OCI-LY3 (cell line): ENCODE data around the gene ANKRD31.
"Not testable (repeated sequence)": the region's sequence is repeated elsewhere in the genome, so short reads cannot be mapped to it uniquely, and the experiment has no call there.

ENCODE experiments used
- H2AFZ ChIP-seq: fragments of 200-600, 300-600 bp; shearing (Covaris generic); 2 replicates; pipeline ENCODE4 v1.6.0; 2014; ENCODE audit warnings: antibody characterized with exemption, low read depth, low read length
- H3K27ac ChIP-seq: fragments of 200-600, 300-600 bp; sonication (generic); 2 replicates; pipeline ENCODE4 v1.5.1; 2014; ENCODE audit warnings: mild to moderate bottlenecking, low read length, moderate library complexity, mixed read lengths
- H3K27me3 ChIP-seq: fragments of 200-600, 300-600 bp; sonication (generic); 2 replicates; pipeline ENCODE4 v1.6.1; 2014; ENCODE audit warnings: low read depth, low read length, mixed read lengths
- H3K36me3 ChIP-seq: fragments of 200-600, 300-600 bp; sonication (generic); replicated peaks from 2 replicates; pipeline ENCODE3; 2014; ENCODE audit warnings: low read depth, low read length, mixed read lengths
- H3K4me1 ChIP-seq: fragments of 300-600, 200-600 bp; sonication (generic); 2 replicates; pipeline ENCODE4 v1.6.1; 2014; ENCODE audit warnings: low read length, mixed read lengths
- H3K4me2 ChIP-seq: fragments of 200-600, 300-600 bp; sonication (generic); 2 replicates; pipeline ENCODE4 v1.6.1; 2014; ENCODE audit warnings: low read length, mixed read lengths
- H3K4me3 ChIP-seq: fragments of 300-600, 200-600 bp; sonication (generic); 2 replicates; pipeline ENCODE4 v1.5.1; 2014; ENCODE audit warnings: antibody characterized with exemption, mild to moderate bottlenecking, low read length, moderate library complexity
- H3K79me2 ChIP-seq: fragments of 300-600, 200-600 bp; shearing (Covaris generic); 2 replicates; pipeline ENCODE4 v1.6.1; 2014; ENCODE audit warnings: mild to moderate bottlenecking, low read length, mixed read lengths
- H3K9ac ChIP-seq: fragments of 300-600, 200-600 bp; shearing (Covaris generic); 2 replicates; pipeline ENCODE4 v1.6.0; 2014; ENCODE audit warnings: mild to moderate bottlenecking, low read length, moderate library complexity
- H3K9me3 ChIP-seq: fragments of 200-600, 300-600 bp; shearing (Covaris generic); 2 replicates; pipeline ENCODE4 v1.6.1; 2014; ENCODE audit warnings: low read length, mixed read lengths; ENCODE audit not compliant: insufficient read depth
- H4K20me1 ChIP-seq: fragments of 200-600, 300-600 bp; sonication (generic); 2 replicates; pipeline ENCODE4 v1.6.1; 2016; ENCODE audit warnings: low read length, mixed read lengths; ENCODE audit not compliant: insufficient read depth
- CTCF ChIP-seq: fragments of 200-600, 300-600 bp; sonication (generic); IDR thresholded peaks from 2 replicates; pipeline ENCODE4 v1.5.1; 2014; ENCODE audit warnings: antibody characterized with exemption, low read length, low read depth
- EZH2phosphoT487 ChIP-seq: fragments of 200-600 bp; shearing (Covaris generic); IDR thresholded peaks from 2 replicates; pipeline ENCODE4 v1.6.1; 2018; ENCODE audit warnings: antibody characterized with exemption, mixed run types, low read depth

ANKRD31 gene

GRCh38 chr5:75169516-75169915 lies 67.2 kb downstream of the ANKRD31 start:
- Histone ChIP-seq H3K27ac (no peak overlapping the region), H3K9me3 (no peaks in the 10 kb centered on the region), H3K4me2 (no peak overlapping the region), H4K20me1 (no peaks in the 10 kb centered on the region), H3K36me3 (no peaks in the 10 kb centered on the region), H2AFZ (no peak overlapping the region), H3K9ac (no peak overlapping the region), H3K4me1 (no peaks in the 10 kb centered on the region), H3K4me3 (no peak overlapping the region), H3K79me2 (no peaks in the 10 kb centered on the region), H3K27me3 (no peaks in the 10 kb centered on the region)
- TF ChIP-seq CTCF, result no peak
- no peak for TF ChIP-seq EZH2phosphoT487

- no peak overlapping the region for H3K27ac ChIP-seq
- no peaks in the 10 kb centered on the region for H3K4me1 ChIP-seq
- TF ChIP-seq EZH2phosphoT487, result no peak
- TF ChIP-seq CTCF, result no peak
Observed at GRCh38 chr5:75168026-75168735, 68.5 kb downstream of the ANKRD31 start.

GRCh38 chr5:75167345-75167744 lies 69.3 kb downstream of the ANKRD31 start:
- Histone ChIP-seq H3K27me3 (no peaks in the 10 kb centered on the region), H3K9me3 (no peaks in the 10 kb centered on the region), H3K4me2 (no peak overlapping the region), H3K4me3 (no peak overlapping the region), H3K9ac (no peak overlapping the region), H3K4me1 (no peaks in the 10 kb centered on the region), H3K79me2 (no peaks in the 10 kb centered on the region), H2AFZ (no peak overlapping the region), H3K27ac (no peak overlapping the region), H3K36me3 (no peaks in the 10 kb centered on the region), H4K20me1 (no peaks in the 10 kb centered on the region)
- no peak for TF ChIP-seq CTCF
- no peak for TF ChIP-seq EZH2phosphoT487

More at GRCh38 chr5:75168026-75168735, 68.5 kb downstream of the ANKRD31 start:
- Histone ChIP-seq H3K79me2 (no peaks in the 10 kb centered on the region), H3K9ac (no peak overlapping the region), H3K27me3 (no peaks in the 10 kb centered on the region), H4K20me1 (no peaks in the 10 kb centered on the region), H3K4me2 (no peak overlapping the region), H3K9me3 (no peaks in the 10 kb centered on the region), H2AFZ (no peak overlapping the region), H3K36me3 (no peaks in the 10 kb centered on the region), H3K4me3 (no peak overlapping the region)

- not testable (repeated sequence) for H3K4me3 ChIP-seq, H3K4me2 ChIP-seq, H3K79me2 ChIP-seq, H3K36me3 ChIP-seq, H3K4me1 ChIP-seq, H2AFZ ChIP-seq, H4K20me1 ChIP-seq, H3K27me3 ChIP-seq, H3K27ac ChIP-seq, H3K9ac ChIP-seq, H3K9me3 ChIP-seq
Observed at GRCh38 chr5:75161508-75161907, 75.2 kb downstream of the ANKRD31 start.
